Body of pancreas (tissue), 4 donors: Measurements from ENCODE around the gene GOLT1A.

Experiments used
- POLR2A ChIP-seq, 3 donors: fragments of 450-650 bp; IDR thresholded peaks; one replicate each; pipeline ENCODE4 v1.6.1; 2016; ENCODE audit warnings: antibody characterized with exemption in 3 of 3, mild to moderate bottlenecking in 2 of 3
- TF ChIP-seq, protein P1 (sequence below), 7 experiments: fragments of 450-650 bp in 4 of 7; fragments of 200-600 bp in 3 of 7; sonication (generic) in 3 of 7; IDR thresholded peaks; one replicate each; pipeline ENCODE4 v1.5.1; 2016 to 2019; ENCODE audit warnings: antibody characterized with exemption in 7 of 7

DNA sequence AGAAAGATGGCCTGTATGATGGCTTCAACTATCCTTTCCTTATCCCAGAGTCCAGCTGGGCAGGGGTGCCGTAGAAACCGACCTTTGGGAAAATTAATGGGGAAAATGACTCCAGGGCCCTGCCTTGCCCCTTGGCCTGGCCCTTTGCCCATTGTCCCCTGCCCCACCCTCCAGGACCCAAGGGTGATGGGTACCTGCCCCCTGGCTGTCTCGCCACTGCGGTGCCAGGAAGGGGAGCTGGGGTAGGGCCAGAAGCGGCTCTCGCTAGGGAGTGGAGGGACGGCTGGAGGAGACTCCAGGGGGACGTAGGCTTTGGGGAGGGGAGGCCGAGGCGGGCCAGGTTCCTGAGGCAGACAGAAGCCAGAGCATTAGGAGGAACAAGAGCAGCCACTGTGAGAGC, 29.1 kb upstream of the GOLT1A start:
- TF ChIP-seq POLR2A (IDR thresholded peaks at IDR 0.05): no peak
- TF ChIP-seq, protein P1, sequence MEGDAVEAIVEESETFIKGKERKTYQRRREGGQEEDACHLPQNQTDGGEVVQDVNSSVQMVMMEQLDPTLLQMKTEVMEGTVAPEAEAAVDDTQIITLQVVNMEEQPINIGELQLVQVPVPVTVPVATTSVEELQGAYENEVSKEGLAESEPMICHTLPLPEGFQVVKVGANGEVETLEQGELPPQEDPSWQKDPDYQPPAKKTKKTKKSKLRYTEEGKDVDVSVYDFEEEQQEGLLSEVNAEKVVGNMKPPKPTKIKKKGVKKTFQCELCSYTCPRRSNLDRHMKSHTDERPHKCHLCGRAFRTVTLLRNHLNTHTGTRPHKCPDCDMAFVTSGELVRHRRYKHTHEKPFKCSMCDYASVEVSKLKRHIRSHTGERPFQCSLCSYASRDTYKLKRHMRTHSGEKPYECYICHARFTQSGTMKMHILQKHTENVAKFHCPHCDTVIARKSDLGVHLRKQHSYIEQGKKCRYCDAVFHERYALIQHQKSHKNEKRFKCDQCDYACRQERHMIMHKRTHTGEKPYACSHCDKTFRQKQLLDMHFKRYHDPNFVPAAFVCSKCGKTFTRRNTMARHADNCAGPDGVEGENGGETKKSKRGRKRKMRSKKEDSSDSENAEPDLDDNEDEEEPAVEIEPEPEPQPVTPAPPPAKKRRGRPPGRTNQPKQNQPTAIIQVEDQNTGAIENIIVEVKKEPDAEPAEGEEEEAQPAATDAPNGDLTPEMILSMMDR (IDR thresholded peaks at IDR 0.05): no peak
